HG03457 (cell line): Measurements from ENCODE around the gene PAM16.

Experiments used
- ATAC-seq: cut with Tn5 transposase; IDR thresholded peaks from one replicate; pipeline ENCODE4 v1.9.1; 2021; ENCODE audit warnings: moderate number of reproducible peaks; ENCODE audit not compliant: unreplicated experiment

The PAM16 gene

GRCh38 chr16:4322121-4323052, 28.7 kb downstream of the PAM16 start:
- ATAC-seq: no peak

GRCh38 chr16:4321286-4322120, 29.6 kb downstream of the PAM16 start:
- ATAC-seq: no peak

- ATAC-seq: no peak
Measured at GRCh38 chr16:4320571-4321137, 30.5 kb downstream of the PAM16 start.

DNA sequence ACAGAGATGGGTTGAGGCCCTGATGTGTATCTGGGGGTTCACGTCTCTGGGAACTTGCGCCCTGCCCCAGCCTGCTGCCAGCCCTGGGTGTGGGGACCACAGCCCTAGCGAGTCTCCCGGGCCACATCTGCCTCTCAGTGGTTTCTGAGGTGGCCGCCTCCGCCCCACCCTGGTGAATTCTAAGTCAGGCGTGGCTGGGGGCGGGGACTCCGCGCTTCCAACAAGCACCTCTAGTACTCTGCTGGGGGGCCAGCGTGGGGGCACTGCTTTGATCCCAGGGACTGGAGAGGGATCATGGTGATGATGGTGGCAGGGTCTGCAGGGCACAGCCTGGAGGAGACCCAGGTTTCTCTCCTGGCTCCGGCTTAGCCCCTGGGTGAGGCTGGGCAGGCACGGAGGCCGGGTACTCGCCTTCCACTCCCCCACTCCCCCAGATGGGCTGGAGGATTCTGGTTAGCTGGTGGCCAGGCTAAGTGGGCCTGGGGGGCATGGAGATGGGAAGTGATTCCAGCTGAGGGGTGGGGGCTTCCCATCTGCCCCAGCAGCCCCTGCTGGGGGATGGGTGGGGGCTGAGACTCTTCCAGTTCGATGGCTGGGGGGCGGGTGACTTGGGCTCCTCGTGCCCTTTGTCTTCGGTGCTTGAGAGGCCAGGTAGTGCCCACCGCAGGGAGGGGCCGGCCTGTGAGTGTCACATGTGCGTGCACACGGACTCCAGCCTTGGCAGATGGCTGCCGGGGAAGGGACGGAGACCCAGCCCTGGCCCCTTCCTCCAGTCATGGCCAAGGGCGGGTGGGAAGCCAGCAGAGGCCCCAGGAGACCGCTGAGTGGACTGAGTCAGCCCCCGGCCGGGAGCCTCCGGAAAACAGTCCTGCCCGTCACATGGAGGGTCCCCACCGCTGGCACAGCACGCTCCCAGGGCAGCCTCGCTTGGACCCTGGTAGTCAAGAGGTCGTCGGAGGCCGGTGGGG, 31.4 kb downstream of the PAM16 start:
- no peak for ATAC-seq

DNA sequence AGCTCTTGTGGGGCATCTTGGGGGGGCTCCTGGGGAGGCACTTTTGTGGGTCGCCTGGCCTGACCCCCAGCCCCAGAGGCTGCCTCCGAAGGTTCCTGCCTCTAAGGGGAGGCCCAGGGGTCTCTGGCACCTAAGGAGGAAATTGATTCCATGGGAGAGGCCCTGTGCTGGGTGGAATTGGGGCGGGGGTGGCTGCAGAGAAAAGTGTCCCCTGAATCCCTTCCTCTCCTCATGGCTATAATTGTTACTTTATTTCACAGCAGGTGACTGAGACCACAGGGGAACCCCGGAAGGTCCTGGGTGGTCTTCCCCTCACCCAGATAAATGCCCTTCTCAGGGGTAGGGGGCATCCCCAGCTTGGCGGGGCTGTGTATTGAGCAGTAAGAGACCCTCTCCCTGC, 32.2 kb downstream of the PAM16 start:
- ATAC-seq: no peak

DNA sequence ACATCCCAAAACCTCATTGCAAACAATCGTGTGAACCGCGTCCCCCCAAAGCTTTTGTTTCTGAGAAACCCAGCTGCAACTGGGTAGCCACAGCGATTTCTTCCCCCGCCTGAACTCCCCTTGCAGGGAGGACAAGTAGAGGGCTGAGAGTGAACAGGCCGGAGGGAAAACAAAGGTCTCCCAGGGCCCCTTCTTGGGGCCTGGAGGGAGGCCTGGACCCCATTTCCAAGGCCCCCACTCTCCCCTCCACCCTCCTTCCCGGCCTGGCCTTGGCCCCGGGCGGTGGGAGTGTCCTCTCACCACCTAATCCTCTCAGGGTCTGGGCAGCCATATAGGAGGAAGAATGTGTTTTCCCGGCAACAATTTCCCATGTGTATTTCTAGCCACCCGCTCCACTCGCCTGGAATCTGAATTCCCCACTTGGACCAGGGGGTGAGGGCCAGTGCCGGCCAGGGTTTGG, 32.6 kb downstream of the PAM16 start:
- no peak for ATAC-seq

- no peak for ATAC-seq
Measured at GRCh38 chr16:4317532-4318450, 33.3 kb downstream of the PAM16 start.

DNA sequence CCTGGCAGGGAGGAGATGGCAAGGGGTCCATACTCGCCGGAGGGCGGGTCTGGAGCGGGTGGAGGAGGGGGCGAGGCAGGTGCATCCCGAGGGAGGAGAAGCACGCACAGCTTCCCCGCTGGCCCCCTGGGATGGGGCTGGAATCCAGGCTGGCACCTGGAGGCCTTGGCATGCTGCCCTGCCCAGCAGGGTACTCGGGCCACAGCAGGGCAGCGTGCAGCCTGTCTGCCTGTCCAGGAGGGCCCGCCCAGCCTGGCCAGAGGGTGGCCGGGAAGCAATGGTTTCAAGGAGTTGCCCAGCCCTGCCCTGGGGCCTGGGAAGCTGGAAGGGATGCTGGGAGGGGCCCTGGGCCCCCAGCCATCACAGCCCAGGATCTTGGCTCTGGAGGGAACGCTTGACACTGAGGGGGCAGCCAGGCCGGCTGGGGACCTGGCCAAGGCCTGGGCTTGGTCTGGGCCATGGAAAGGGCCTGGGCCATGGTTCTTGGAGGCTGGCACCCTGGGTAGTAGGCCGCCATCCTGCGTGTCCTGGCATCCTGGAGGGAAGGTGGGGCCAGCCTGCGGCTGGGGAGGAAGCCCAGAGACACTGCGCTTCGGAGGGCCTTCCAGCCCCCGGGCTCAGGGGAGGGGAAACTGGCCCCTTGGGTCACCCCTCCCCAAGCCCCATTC, 34.1 kb downstream of the PAM16 start:
- no peak for ATAC-seq

GRCh38 chr16:4316108-4316863, 34.8 kb downstream of the PAM16 start:
- ATAC-seq: no peak

GRCh38 chr16:4315186-4316107, 35.7 kb downstream of the PAM16 start, which contains the start of gene GLIS2:
TSS of gene GLIS2 (plus strand) at chr16:4316067. CDS start at chr16:4332281, 16,214 bp downstream.
- ATAC-seq: no peak

DNA sequence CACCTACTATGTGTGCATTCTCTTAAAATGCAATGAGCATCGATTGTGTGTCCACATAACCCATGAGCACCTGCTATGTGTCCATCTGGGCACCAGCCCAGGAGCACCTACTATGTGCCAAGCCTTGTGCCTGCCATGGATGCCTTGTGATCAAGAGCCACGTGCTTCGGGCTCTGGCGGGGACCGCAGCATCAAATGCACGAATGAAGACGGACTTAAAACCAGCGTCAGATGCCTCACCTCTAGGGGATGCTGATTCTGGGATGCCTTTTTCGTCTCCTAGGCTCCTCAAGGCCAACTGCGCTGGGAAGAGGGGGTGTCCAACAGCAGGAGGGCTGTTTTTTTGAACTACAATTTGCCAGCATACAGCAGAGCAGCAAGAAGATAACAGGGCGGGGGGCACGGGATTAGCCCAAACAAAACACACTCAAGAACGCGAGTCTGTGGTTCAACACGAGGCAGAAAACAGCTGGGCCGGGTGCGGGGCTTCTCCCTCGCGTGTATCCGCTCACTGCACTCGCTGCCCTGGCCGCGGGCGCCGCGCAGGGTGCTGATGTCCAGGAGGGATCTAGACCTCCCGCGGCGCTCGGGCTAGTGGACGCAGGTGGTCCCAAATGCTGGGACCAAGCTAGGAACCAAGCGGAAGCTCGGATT, 36.5 kb downstream of the PAM16 start:
- no peak for ATAC-seq

- no peak for ATAC-seq
Measured at GRCh38 chr16:4313563-4314531, 37.3 kb downstream of the PAM16 start.

- ATAC-seq: no peak
Measured at GRCh38 chr16:4309833-4310266, 41.3 kb downstream of the PAM16 start.

- no peak for ATAC-seq
Measured at GRCh38 chr16:4309102-4309832, 41.9 kb downstream of the PAM16 start.
